Activated CD4-positive, alpha-beta T cell treated with anti-CD3 and anti-CD28 coated beads, Interleukin-2, amount 50 U/mL, for 24 hours (primary cell): Measurements from ENCODE around the gene MOB3C.
"Not testable (repeated sequence)": the region's sequence is repeated elsewhere in the genome, so short reads cannot be mapped to it uniquely, and the experiment has no call there.

Experiments
- DNase-seq, 2 donors: peaks; one replicate each; pipeline ENCODE4 v3.0.0-alpha.2; 2020; ENCODE audit warnings: low read depth in 1 of 2, low spot score in 1 of 2

Gene MOB3C

DNA sequence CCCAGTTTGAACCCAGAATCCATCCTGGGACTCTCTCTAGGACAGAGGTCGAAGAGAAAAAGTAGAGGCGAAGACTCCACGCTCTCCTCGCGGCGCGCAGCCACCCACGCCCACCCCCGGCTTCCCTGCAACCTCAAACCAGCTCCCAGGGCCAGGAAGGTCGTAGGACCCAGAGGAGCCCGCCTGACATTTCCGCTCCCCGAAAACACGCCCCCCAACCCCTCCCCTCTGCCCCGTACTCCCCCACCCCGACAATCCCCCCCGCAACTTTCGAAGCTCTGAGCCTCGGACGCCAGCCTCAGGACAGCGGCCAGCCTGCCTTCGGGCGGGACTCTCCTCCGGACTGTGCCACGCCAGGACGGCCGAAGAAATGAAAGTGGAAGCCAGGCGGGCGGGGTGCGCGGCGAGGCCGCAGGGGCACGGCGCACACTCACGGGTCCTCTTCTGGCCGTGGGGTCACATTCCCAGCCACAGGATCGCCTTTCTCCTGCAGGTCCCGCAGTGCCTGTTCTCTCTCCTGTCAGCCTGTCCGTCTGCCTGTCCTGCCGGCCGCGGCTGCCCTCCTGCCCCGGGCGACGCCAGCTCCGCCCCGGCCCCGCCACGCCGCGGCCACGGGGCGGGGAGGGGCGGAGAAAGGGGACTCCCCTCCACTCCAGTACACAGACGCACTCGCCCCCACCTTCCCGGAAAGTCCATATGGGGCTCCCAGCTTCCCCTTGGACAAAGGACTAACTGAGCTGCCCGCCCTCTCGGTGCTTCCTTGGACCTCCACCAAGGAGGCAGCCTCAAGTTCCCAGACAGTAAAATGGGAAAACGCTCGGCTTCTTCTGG lies at the start of gene MOB3C:
Gene MOB3C, minus strand, starts transcription at position 535 of the 831 bp plus-strand sequence. CDS start 3,490 bp downstream, outside the sequence.
- DNase-seq = peak; percentile 41 to 46

DNA sequence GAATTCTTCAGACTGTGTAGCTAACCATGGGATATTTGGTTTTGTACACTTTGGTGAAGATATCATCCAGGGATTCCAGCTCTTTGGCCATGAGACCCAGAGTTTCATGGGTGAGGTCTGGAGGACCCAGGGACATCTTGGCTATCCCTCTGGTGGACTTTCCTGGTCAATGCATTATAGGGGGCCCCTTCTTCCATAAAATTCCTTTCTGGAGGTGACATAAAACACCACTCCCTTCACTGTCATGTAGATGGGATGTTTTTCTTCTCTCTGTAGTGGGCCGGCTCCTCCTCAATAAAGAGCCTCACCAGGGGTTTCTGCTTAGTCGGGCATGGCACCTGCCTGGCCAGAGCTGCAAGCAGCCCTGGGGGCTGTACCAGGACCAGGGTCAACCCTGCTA lies 49.4 kb upstream of the MOB3C start:
- DNase-seq = no peak

DNA sequence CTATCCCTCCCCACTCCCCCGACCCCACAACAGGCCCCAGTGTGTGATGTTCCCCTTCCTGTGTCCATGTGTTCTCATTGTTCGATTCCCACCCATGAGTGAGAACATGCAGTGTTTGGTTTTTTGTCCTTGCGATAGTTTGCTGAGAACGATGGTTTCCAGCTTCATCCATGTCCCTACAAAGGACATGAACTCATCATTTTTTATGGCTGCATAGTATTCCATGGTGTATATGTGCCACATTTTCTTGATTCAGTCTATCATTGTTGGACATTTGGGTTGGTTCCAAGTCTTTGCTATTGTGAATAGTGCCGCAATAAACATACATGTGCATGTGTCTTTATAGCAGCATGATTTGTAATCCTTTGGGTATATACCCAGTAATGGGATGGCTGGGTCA lies 46.3 kb upstream of the MOB3C start:
- not testable (repeated sequence) for DNase-seq

DNA sequence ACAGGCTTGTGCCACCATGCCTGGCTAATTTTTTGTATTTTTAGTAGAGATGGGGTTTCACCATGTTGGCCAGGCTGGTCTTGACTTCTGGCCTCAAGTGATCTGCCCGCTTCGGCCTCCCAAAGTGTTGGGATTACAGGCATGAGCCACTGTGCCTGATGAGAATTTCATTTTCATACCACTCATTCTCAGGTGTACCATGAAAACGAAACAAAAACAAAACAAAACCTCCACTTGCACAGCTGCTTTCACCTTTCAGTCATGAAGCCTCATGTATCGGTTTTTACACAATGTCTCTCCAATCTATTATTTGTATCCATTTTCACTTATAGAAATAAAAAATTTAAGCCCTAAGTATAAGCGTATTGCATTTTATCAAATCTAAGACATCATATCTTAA lies 43.5 kb upstream of the MOB3C start:
- DNase-seq = not testable (repeated sequence)

DNA sequence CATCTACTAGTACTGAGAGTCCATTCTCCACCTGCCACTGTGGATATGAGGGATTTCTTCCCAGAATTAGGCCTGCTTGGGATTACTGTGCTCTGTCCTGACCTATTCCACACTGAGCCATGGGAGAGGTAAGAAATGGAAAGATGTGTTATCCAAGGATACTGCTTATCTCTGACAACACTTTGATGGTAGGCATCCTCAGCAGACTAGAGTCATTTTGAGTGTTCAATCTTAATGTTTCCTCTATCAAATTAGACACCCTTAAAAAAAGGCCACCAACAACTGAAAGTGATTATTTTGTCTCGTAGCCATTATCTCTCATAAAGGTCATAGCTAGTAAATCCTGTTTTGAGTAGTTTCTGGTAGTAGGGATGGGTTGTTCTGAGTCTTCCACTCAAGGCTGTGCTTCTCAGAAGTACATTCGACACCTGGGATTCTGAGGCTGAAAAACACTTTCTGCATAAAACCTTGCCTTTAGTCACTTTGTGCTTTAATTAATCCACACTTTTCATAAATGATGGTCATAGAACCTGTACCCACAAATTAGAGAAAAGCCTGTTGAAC lies 42.8 kb upstream of the MOB3C start:
- no peak for DNase-seq

DNA sequence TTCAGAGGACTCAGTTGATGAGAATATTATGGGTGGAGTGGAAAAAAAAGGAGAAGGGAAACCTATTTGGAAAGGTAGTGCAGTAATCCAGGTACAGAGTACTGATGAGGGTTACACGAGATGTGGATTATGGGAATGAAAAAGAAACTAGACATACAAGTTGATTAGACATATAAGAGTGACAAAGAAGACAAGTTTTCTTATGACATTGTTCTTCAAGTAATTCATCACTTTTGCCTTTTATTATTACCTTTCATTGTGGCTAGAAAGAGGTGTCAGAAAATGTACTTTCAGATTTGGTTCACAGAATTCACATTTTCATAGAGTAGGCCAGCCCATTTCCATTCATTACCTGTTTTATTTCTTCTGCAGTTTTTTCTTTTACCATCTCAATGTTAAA lies 41.2 kb upstream of the MOB3C start:
- DNase-seq = no peak

DNA sequence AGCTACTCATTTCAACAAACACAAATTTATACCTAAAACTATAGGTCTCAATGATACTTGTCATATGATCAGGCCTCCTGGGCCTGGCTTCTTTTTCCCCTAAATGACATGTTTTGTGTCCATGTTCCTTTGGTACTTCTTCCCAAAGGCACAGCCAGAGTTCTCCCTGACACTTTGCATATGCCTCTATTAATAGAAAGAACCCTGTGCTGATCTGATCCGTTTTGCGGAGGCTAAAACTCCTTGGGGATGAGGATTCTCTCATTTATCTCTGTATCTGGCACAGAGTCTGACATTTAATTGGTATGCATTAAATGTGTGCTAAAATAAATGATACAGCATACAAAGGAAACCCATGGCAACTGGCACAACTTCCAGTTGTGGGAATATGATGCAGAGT lies 40.0 kb upstream of the MOB3C start:
- DNase-seq = no peak

DNA sequence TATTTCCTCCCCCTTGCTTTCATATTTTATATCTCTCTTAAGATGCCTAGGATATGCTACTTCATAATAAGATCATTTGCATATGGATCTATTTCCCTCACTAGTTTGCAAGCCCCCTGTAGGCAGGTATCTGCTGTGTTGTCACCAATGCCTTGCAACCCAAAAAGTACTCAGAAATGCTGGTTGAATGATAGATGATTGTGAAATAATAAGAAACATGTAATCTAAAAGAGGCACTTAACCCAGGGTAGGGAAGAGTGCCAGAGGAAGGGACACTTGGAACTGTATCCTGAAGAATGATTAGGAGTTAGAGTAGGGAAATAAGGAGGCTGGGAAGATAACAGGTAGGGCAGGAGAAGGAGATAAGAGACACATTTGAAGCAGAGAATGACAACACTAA lies 39.2 kb upstream of the MOB3C start:
- DNase-seq = no peak

DNA sequence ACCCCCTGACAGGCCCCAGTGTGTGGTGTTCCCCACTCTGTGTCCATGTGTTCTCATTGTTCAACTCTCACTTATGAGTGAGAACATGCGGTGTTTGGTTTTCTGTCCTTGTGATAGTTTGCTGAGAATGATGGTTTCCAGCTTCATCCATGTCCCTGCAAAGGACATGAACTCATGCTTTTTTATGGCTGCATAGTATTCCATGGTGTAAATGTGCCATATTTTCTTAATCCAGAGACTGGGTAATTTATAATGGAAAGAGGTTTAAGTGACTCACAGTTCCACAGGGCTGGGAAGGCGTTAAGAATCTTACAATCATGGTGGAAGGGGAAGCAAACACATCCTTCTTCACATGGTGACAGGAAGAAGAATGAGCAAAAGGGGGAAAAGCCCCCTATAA lies 38.1 kb upstream of the MOB3C start:
- not testable (repeated sequence) for DNase-seq

DNA sequence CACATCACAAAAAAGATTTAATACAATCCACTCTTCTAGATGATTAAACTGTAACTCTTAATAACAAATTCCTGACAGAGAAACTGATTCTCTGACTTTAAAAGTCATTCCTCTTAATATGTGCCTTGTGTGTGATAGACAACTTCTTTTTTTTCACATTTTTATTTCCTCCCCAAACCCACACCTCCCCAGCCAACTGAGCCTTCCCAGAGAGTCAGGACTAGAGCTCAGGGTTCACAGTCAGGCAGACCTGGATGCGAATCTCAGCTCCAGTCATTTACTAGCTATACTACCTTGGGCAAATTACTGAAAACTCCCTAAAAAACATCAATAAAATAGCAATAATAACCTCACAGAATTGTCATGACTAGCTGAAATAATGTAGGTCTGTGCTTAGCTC lies 37.4 kb upstream of the MOB3C start:
- DNase-seq = no peak

DNA sequence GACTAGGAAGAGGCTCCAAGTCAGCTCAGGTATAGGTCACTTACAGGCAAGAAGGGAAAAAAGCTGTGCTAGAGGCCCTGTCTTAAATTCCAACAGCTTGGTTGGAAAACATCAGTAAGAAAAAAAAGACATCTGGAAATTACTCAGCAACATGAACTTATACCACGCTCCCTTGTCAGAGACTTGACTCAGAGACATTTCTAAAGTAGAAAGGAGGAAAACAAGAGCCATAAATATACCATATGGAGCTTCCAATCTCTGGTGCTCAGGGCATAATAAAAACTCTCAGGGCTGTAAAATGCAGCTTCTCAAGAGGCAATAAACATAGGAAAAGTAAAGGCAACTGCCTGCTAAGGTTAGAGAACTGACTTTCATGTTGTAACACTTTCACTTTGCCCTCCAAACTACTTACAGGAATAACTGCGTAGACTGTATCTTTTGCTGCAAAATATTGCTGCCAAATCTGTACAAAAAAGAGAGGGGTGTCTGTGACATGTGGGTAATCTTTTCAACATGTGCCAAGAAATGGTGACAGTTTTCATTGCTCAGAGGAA lies 36.9 kb upstream of the MOB3C start:
- DNase-seq = no peak

DNA sequence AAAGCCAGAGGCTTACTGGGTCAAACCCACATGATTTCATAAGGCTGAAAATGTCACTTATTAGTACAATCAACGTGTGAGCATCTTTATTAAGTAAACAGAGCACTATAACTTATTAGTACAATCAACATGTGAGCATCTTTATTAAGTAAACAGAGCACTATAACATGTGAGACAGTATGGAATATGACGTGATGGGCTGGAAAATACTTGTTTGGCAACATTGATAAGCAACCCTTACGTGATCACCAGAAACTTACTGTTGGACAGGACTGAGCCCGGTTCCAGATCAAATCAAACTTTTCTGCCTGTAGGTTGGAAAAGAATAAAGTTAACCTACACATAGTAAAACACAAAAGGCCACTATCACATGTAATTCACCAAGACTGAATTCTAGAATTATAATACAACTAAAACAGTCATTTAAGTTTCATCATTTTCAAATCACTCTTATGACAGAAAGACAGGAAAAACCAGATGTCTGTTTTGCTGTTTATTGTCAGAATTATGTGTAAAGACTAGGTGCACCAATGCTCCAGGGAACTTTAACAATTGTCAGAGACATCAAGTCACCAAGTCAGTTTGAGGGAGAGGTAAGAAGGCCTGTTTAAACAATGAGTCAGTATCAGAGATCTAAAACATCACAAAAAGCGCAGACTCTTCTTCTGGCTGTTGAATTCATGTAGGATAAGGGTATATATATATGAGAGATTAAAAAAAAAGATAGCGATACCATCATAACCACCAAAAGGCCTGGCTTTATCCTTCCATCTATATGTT lies 35.9 kb upstream of the MOB3C start:
- DNase-seq = no peak

DNA sequence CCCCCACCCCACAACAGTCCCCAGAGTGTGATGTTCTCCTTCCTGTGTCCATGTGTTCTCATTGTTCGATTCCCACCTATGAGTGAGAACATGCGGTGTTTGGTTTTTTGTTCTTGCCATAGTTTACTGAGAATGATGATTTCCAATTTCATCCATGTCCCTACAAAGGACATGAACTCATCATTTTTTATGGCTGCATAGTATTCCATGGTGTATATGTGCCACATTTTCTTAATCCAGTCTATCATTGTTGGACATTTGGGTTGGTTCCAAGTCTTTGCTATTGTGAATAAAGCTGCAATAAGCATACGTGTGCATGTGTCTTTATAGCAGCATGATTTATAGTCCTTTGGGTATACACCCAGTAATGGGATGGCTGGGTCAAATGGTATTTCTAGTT lies 34.5 kb upstream of the MOB3C start:
- not testable (repeated sequence) for DNase-seq

DNA sequence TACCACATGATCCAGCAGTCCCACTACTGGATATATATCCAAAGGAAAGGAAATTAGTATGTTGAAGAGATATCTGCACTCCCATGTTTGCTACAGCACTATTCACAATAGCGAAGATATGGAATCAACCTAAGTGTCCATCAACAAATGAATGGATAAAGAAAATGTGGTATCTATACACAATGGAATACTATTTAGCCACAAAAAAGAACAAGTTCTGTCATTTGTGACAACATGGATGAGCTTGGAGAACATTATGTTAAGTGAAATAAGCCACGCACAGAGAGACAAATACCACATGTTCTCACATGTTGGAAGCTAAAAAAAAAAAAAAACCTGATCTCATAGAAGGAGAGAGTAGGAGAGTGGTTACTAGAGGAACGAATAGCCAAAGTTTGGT lies 33.9 kb upstream of the MOB3C start:
- DNase-seq = no peak

DNA sequence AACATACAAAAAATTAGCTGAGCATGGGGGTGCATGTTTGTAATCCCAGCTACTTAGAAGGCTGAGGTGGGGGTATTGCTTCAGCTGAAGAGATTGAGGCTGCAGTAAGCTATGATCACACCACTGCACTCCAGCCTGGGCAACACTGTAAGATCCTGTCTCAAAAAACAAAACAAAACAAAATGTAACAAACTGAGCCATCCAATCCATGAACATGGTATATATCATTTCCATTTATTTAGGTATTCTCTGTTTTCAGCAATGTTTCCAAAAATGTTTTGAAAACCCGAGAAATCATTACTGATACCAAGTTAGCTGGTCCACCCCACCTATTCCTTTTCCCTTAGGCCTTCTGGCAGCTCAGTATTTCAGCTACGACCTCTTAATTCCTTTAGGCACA lies 33.2 kb upstream of the MOB3C start:
- DNase-seq = no peak

DNA sequence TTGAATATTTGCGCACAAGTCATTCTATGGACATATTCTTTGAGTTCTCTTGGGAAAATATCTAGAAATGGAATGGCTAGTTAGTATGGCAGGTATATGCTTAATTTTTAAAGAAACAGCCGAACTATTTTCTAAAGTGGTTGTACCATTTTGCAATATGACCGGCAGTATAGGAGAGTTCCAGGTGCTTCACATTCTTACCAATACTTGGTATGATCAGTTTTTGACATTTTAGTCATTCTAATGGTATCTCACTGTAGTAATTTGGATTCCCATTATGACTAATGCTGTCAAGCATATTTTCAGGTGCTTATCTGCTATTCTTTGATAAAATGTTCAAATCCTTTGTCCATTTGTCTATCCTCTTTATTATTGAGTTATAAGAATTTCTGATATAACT lies 31.0 kb upstream of the MOB3C start:
- DNase-seq = no peak

DNA sequence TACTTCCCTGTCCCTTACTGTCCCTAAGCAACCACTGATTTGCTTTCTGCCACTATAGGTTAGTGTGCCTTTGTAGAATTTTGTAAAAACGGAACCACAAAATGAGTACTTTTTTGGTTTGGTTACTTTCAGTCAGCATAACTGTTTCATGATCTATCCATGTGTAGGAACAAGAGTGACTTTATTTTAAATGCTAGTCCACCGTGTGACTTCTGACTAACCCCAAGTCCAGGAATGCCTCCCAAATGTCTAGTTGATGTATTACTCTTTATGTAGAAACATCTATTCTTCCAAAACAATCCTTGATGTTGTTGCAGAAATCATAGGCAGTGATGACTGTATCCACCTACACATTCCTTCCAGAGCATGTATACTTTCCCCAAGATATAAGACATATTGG lies 30.2 kb upstream of the MOB3C start:
- no peak for DNase-seq

DNA sequence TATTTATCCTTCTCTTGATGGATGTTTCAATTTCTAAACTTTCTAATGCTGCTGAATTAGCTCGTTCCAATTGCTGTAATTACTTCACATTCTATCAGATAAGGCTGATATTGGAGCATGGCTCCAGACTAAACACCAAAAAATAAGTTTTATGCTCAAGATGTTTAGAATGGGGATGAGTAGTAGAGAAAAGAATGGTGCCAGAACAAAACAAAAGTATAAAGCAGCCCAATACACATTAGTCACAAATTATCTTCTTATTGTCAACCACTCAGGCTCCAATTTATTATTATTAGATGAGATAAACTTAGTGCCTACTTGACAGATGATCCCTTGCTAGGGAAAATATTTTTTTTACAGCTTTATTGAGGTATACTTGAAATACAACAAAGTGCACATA lies 29.7 kb upstream of the MOB3C start:
- DNase-seq = no peak

DNA sequence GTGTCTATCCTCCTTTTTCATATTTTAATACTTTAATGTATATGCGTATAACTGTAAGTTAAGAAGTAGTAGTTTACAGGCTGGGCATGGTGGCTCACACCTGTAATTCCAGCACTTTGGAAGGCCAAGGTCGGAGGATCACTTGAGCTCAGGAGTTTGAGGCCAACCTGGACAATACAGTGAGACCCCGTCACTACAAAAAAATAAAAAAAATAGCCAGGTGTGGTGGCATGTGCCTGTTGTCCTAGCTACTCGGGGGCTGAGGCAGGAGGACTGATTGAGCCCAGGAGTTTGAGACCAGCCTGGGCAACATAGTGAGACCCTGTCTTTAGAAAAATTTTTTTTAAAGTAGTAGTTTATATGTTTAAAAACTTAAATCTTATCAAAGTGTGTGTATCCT lies 29.2 kb upstream of the MOB3C start:
- DNase-seq = no peak

DNA sequence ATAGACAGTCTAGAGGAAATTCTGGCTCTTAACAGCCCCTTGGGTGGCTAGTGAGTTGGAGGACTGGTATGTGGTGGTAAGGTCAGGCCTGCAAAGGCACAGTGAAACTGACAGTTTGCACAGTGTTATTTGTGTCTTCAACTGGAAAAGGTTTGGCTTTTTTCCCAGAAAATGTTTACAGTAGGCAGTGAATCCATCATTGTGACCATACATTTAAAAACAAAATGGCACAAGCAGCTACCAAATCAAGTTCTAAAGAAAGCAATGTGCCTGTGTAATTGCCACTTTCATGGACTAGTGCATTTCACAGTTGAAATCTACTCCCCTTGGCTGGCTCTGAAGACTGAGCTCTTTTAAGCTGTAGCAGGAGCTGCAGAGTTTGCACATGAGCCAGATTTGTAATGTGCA lies 26.8 kb upstream of the MOB3C start:
- no peak for DNase-seq

DNA sequence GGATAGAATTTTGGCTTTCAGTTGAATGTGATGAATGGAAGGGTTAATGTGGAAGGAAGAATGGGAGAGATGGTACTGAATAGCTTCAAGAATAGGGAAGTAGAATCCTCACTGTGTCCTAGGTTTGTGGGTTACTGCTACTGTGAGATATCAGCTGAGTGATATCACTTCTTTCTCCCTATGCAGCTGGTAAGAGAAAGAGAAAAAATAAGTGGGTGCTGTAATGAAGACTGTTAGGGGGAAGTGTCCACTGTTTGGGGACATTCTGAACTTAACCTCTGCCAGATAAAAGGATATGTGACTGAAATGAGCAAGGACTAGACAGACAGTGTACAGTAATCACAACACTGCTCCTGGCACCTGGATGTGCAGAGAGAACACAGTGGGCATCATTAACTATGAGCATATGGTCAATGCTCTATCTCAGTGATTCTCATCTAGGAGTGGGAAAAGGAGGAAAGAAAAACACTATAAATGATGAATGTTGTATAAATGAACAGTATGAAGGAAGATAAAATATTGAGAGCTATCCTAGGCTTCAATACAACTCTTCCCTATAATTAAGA lies 25.6 kb upstream of the MOB3C start:
- no peak for DNase-seq

DNA sequence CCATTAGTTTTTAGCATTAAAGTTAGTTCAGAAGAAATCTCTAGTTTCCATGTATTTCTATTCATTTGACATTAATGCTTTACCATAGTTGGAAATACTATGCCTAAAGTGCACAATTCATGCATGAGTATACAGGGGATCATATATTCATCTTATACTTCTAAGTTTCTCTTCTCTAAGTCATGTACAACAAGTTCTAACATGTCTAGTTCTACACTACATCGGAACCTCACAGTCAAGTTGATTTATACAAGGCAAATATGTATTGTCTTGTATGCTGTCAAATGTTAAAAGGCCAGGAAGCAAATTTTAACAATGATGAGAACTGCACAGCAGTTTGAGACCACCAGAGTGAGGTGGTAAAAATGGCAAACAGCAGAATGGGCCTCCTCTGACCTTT lies 22.9 kb upstream of the MOB3C start:
- no peak for DNase-seq
